Chondrocyte (in vitro differentiated cells): ENCODE results near the gene STAT4. TPM values are rescaled to one million over a fixed set of nuclear protein-coding genes. Genes with fewer than 3 reads are reported as not detected.
A peak's percentile ranks its signal among the peaks of the same experiment; 100 is the strongest.
"Not testable (repeated sequence)": the region's sequence is repeated elsewhere in the genome, so short reads cannot be mapped to it uniquely, and the experiment has no call there.

Source experiments
- DNase-seq: peaks from one replicate; pipeline ENCODE4 v3.0.0; 2021; ENCODE audit warnings: mixed read lengths, low spot score
- H3K27ac Mint-ChIP-seq: one replicate; pipeline ENCODE4 v1.8.0; 2021; ENCODE audit warnings: mild to moderate bottlenecking, moderate library complexity, mixed read lengths; ENCODE audit not compliant: unreplicated experiment
- H3K27me3 Mint-ChIP-seq: 2 replicates; pipeline ENCODE4 v1.8.0; 2021; ENCODE audit warnings: low read depth, mixed read lengths
- H3K36me3 Mint-ChIP-seq: 2 replicates; pipeline ENCODE4 v1.8.0; 2021; ENCODE audit warnings: low read depth, mixed read lengths
- H3K4me1 Mint-ChIP-seq: 2 replicates; pipeline ENCODE4 v1.8.0; 2021; ENCODE audit warnings: low read depth, mild to moderate bottlenecking, mixed read lengths
- H3K4me3 Mint-ChIP-seq: one replicate; pipeline ENCODE4 v1.8.0; 2021; ENCODE audit warnings: mild to moderate bottlenecking, moderate library complexity, mixed read lengths; ENCODE audit not compliant: unreplicated experiment
- H3K9me3 Mint-ChIP-seq: 2 replicates; pipeline ENCODE4 v1.8.0; 2021; ENCODE audit warnings: low read depth, mixed read lengths
- CTCF ChIP-seq: fragments of 200-600 bp; sonication (generic); IDR thresholded peaks from 2 replicates; pipeline ENCODE4 v1.5.0; 2021; ENCODE audit warnings: antibody characterized with exemption, mild to moderate bottlenecking, moderate library complexity
- total RNA-seq: library from RNA; stranded (reverse); gene quantifications from 3 replicates; pipeline ENCODE4 v1.2.1, GENCODE V29; 2021

STAT4 gene
- total RNA-seq, 1 donor from 2014 or later, result 12.4 TPM

- no peak overlapping the region for H3K4me3 Mint-ChIP-seq
- H3K9me3 Mint-ChIP-seq, result no peaks in the 10 kb centered on the region
- no peak for DNase-seq
- no peak for TF ChIP-seq CTCF
- H3K27me3 Mint-ChIP-seq, result no peaks in the 10 kb centered on the region
- H3K4me1 Mint-ChIP-seq, result no peaks in the 10 kb centered on the region
- no peak overlapping the region for H3K27ac Mint-ChIP-seq
- H3K36me3 Mint-ChIP-seq, result peaks cover 66% of the 10 kb centered on the region
Measured at GRCh38 chr2:190999058-190999457, 151.7 kb downstream of the STAT4 start.

- Mint-ChIP-seq H3K27ac (no peak overlapping the region), H3K9me3 (no peaks in the 10 kb centered on the region)
Measured at GRCh38 chr2:190997526-190998113, 153.2 kb downstream of the STAT4 start.

DNA sequence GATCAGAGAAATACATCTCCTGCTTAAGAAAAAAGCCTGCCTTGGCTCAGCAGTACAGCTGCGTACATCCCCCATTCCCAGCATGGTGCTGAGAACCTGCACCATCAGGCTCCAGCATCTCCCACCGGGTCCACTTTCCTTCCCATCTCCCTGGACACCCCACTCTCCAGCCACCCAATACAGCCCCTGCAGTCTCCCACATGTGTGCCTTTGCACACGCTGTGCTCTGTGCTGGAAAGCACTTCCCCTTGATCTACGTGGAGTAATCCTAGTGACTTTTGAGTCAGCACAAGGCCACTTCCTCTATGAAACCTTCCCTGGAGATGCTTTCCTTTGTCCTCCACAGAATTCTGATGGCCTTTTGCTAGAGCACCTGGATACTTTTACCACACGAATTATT lies 153.8 kb downstream of the STAT4 start:
- Mint-ChIP-seq H3K27me3 (no peaks in the 10 kb centered on the region), H3K27ac (peak overlapping the region; percentile 23), H3K36me3 (peaks cover 66% of the 10 kb centered on the region), H3K9me3 (no peaks in the 10 kb centered on the region), H3K4me1 (no peaks in the 10 kb centered on the region), H3K4me3 (no peak overlapping the region)
- no peak for TF ChIP-seq CTCF
- DNase-seq, result no peak

More at GRCh38 chr2:190997526-190998113, 153.2 kb downstream of the STAT4 start:
- Mint-ChIP-seq H3K4me1 (no peaks in the 10 kb centered on the region), H3K27me3 (no peaks in the 10 kb centered on the region), H3K36me3 (peaks cover 67% of the 10 kb centered on the region), H3K4me3 (no peak overlapping the region)
- no peak for DNase-seq
- TF ChIP-seq CTCF, result no peak

DNA sequence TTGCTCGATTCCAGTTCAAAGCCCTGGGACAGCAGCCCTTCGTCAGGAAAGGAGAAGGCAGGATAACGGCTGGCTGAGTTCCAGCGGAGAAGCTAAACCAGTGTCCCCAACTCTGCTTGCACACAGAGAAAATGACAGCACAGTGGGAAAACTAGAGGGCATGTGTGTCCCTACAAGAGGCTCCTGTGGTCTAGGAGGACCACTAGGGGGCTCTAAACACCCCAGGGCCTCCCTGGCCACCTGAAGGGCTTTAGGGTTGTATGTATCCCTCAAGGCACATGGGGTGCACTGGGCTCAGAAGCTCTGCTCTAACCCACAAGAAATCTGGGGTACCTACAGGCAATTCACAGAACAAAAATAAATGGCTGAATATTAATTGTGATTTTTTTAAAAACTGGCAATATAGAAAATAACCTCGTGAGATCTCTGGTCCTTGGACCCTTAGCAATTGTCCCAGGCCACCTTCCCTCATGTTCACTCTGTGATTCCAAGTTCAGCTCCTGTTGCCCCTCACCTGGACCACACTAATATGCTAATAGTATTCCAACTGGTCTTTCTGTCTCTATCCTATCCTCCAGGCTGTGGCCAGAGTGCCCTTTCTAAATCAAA lies 154.4 kb downstream of the STAT4 start:
- Mint-ChIP-seq H3K9me3 (no peaks in the 10 kb centered on the region), H3K4me3 (no peak overlapping the region), H3K27ac (peak overlapping the region; percentile 23), H3K36me3 (peaks cover 66% of the 10 kb centered on the region), H3K27me3 (no peaks in the 10 kb centered on the region), H3K4me1 (no peaks in the 10 kb centered on the region)
- TF ChIP-seq CTCF, result peak; percentile 80
- no peak for DNase-seq

GRCh38 chr2:190995315-190995714 lies 155.5 kb downstream of the STAT4 start:
- H3K27ac Mint-ChIP-seq, H3K4me1 Mint-ChIP-seq, H3K27me3 Mint-ChIP-seq, DNase-seq, H3K9me3 Mint-ChIP-seq, H3K4me3 Mint-ChIP-seq: not testable (repeated sequence)
- H3K36me3 Mint-ChIP-seq, result peaks cover 66% of the 10 kb centered on the region

GRCh38 chr2:190994148-190994547 lies 156.6 kb downstream of the STAT4 start:
- H3K27ac Mint-ChIP-seq, result peak overlapping the region; percentile 3
- H3K36me3 Mint-ChIP-seq, result peaks cover 64% of the 10 kb centered on the region
- no peaks in the 10 kb centered on the region for H3K27me3 Mint-ChIP-seq
- no peak overlapping the region for H3K4me3 Mint-ChIP-seq
- no peak for TF ChIP-seq CTCF
- no peaks in the 10 kb centered on the region for H3K9me3 Mint-ChIP-seq
- DNase-seq, result no peak
- H3K4me1 Mint-ChIP-seq, result no peaks in the 10 kb centered on the region
